SU-DHL-6 (cell line): ENCODE data around the gene FRAS1.

Source experiments
- H2AFZ ChIP-seq: fragments of 200-600 bp; sonication (generic); 2 replicates; pipeline ENCODE4 v1.6.1; 2014; ENCODE audit warnings: low read depth, mild to moderate bottlenecking, moderate library complexity, mixed read lengths, antibody characterized with exemption, low read length; ENCODE audit not compliant: severe bottlenecking
- H3F3A ChIP-seq: fragments of 200-600 bp; shearing (Covaris generic); 2 replicates; pipeline ENCODE4 v1.6.0; 2016; ENCODE audit warnings: antibody characterized with exemption, mild to moderate bottlenecking; ENCODE audit not compliant: insufficient read depth
- H3K27ac ChIP-seq: fragments of 200-600 bp; sonication (generic); 2 replicates; pipeline ENCODE4 v1.5.1; 2016; ENCODE audit warnings: low read depth, mild to moderate bottlenecking, low read length, moderate library complexity, mixed read lengths
- H3K27me3 ChIP-seq: fragments of 200-600 bp; sonication (generic), shearing (Covaris generic); 2 replicates; pipeline ENCODE4 v1.6.0; 2014; ENCODE audit warnings: mild to moderate bottlenecking, low read length
- H3K36me3 ChIP-seq: fragments of 200-600 bp; sonication (generic); 2 replicates; pipeline ENCODE4 v1.6.1; 2014; ENCODE audit warnings: mild to moderate bottlenecking, low read length, mixed read lengths
- H3K4me2 ChIP-seq: fragments of 300-600, 200-600 bp; shearing (Covaris generic), sonication (generic); 2 replicates; pipeline ENCODE4 v1.6.0; 2014; ENCODE audit warnings: low read length, low read depth, mild to moderate bottlenecking; ENCODE audit not compliant: poor library complexity, severe bottlenecking
- H3K4me3 ChIP-seq: fragments of 200-600 bp; sonication (generic); 2 replicates; pipeline ENCODE4 v1.5.1; 2014; ENCODE audit warnings: antibody characterized with exemption, low read length, mild to moderate bottlenecking, mixed read lengths; ENCODE audit not compliant: insufficient read depth, poor library complexity, severe bottlenecking
- H3K79me2 ChIP-seq: fragments of 200-600 bp; sonication (generic); 2 replicates; pipeline ENCODE4 v1.6.1; 2014; ENCODE audit warnings: mild to moderate bottlenecking, low read length, moderate library complexity; ENCODE audit not compliant: insufficient read depth
- H3K9ac ChIP-seq: fragments of 200-600 bp; sonication (generic); 2 replicates; pipeline ENCODE4 v1.7.0; 2014; ENCODE audit warnings: mild to moderate bottlenecking, low read length
- H3K9me2 ChIP-seq: fragments of 200-600 bp; sonication (generic); replicated peaks from 2 replicates; pipeline ENCODE4 v1.6.1; 2014; ENCODE audit warnings: low read length; ENCODE audit not compliant: insufficient read depth
- H3K9me3 ChIP-seq: fragments of 200-600 bp; sonication (generic); 2 replicates; pipeline ENCODE4 v1.6.1; 2014; ENCODE audit warnings: low read length, mixed read lengths; ENCODE audit not compliant: insufficient read depth
- H4K20me1 ChIP-seq: fragments of 200-600 bp; sonication (generic); 2 replicates; pipeline ENCODE4 v1.6.1; 2014; ENCODE audit warnings: low read depth, mild to moderate bottlenecking, antibody characterized with exemption, low read length, moderate library complexity, mixed read lengths
- CTCF ChIP-seq: fragments of 200-600 bp; sonication (generic); IDR thresholded peaks from one replicate; pipeline ENCODE4 v1.5.1; 2017; ENCODE audit warnings: antibody characterized with exemption, mild to moderate bottlenecking, low read length, moderate library complexity; ENCODE audit not compliant: insufficient read depth, poor library complexity, severe bottlenecking
- EZH2phosphoT487 ChIP-seq: fragments of 200-600 bp; sonication (generic), shearing (Covaris generic); conservative IDR thresholded peaks from 2 replicates; pipeline ENCODE4 v1.6.1; 2018; ENCODE audit warnings: mild to moderate bottlenecking, antibody characterized with exemption, low read length, moderate library complexity, mixed read lengths

The FRAS1 gene

GRCh38 chr4:78068481-78068880 is 11.4 kb downstream of the FRAS1 start:
- TF ChIP-seq CTCF, result no peak
- H4K20me1 ChIP-seq, result no peaks in the 10 kb centered on the region
- no peak overlapping the region for H3K4me2 ChIP-seq
- no peaks in the 10 kb centered on the region for H3K9me3 ChIP-seq
- H3K27me3 ChIP-seq, result no peaks in the 10 kb centered on the region
- H2AFZ ChIP-seq, result no peak overlapping the region
- H3K9me2 ChIP-seq, result no peaks in the 10 kb centered on the region
- H3F3A ChIP-seq, result no peaks in the 10 kb centered on the region
- no peak overlapping the region for H3K9ac ChIP-seq
- no peaks in the 10 kb centered on the region for H3K79me2 ChIP-seq
- H3K4me3 ChIP-seq, result no peak overlapping the region
- no peak overlapping the region for H3K27ac ChIP-seq
- H3K36me3 ChIP-seq, result no peaks in the 10 kb centered on the region

GRCh38 chr4:78069319-78069718 is 12.2 kb downstream of the FRAS1 start:
- H3F3A ChIP-seq, result no peaks in the 10 kb centered on the region
- H3K79me2 ChIP-seq, result no peaks in the 10 kb centered on the region
- TF ChIP-seq EZH2phosphoT487 (no peak), CTCF (no peak)
- H3K4me3 ChIP-seq, result no peak overlapping the region
- H2AFZ ChIP-seq, result no peak overlapping the region
- H3K9me2 ChIP-seq, result no peaks in the 10 kb centered on the region
- H3K9ac ChIP-seq, result no peak overlapping the region
- no peak overlapping the region for H3K4me2 ChIP-seq
- no peaks in the 10 kb centered on the region for H3K9me3 ChIP-seq
- H4K20me1 ChIP-seq, result no peaks in the 10 kb centered on the region
- H3K36me3 ChIP-seq, result no peaks in the 10 kb centered on the region
- H3K27me3 ChIP-seq, result no peaks in the 10 kb centered on the region
- no peak overlapping the region for H3K27ac ChIP-seq

- TF ChIP-seq EZH2phosphoT487 (no peak), CTCF (no peak)
- H4K20me1 ChIP-seq, result no peaks in the 10 kb centered on the region
- no peaks in the 10 kb centered on the region for H3F3A ChIP-seq
- H3K4me2 ChIP-seq, result no peak overlapping the region
- H3K27me3 ChIP-seq, result no peaks in the 10 kb centered on the region
- H2AFZ ChIP-seq, result no peak overlapping the region
- no peaks in the 10 kb centered on the region for H3K9me2 ChIP-seq
- no peaks in the 10 kb centered on the region for H3K36me3 ChIP-seq
- H3K27ac ChIP-seq, result no peak overlapping the region
- no peak overlapping the region for H3K9ac ChIP-seq
- no peaks in the 10 kb centered on the region for H3K79me2 ChIP-seq
- no peak overlapping the region for H3K4me3 ChIP-seq
- no peaks in the 10 kb centered on the region for H3K9me3 ChIP-seq
Observed at GRCh38 chr4:78069859-78070258, 12.7 kb downstream of the FRAS1 start.

- H3K27ac ChIP-seq, result no peak overlapping the region
- no peak overlapping the region for H3K4me2 ChIP-seq
- H3K36me3 ChIP-seq, result no peaks in the 10 kb centered on the region
- no peak overlapping the region for H2AFZ ChIP-seq
- no peaks in the 10 kb centered on the region for H3K9me2 ChIP-seq
- no peaks in the 10 kb centered on the region for H3K79me2 ChIP-seq
- no peak overlapping the region for H3K9ac ChIP-seq
- H3K4me3 ChIP-seq, result no peak overlapping the region
- no peaks in the 10 kb centered on the region for H3K27me3 ChIP-seq
- H3K9me3 ChIP-seq, result no peaks in the 10 kb centered on the region
- TF ChIP-seq EZH2phosphoT487 (no peak), CTCF (no peak)
- no peaks in the 10 kb centered on the region for H4K20me1 ChIP-seq
- no peaks in the 10 kb centered on the region for H3F3A ChIP-seq
Observed at GRCh38 chr4:78070731-78071282, 13.7 kb downstream of the FRAS1 start.
